IMR-90 (cell line): Measurements from ENCODE around the gene PIPOX. TPM values are rescaled to one million over a fixed set of nuclear protein-coding genes. Genes with fewer than 3 reads are reported as not detected.

Experiments
- ATAC-seq: fragments of 200-7000 bp; cut with Tn5 transposase; 2 replicates; pipeline ENCODE4 v1.9.1; 2020; ENCODE audit warnings: low read depth, mild to moderate bottlenecking, moderate library complexity
- BruUV-seq: library from RNA; stranded (reverse); fragments of 400-500 nt; replicated peaks from 2 replicates; lab custom pipeline; 2021; lab: Mats Ljungman, UMichigan
- CTCF ChIA-PET: fragments of 300-600 bp; formaldehyde crosslinking; extraction: SDS; loops from one replicate; lab custom pipeline; 2021; ENCODE audit warnings: antibody characterized with exemption; lab: Yijun Ruan, JAX
- POLR2A ChIA-PET: fragments of 300-600 bp; sonication (Branson Sonifier 250); formaldehyde crosslinking; loops from one replicate; lab custom pipeline; 2022; ENCODE audit warnings: antibody characterized with exemption; ENCODE audit not compliant: unreplicated experiment; lab: Charles Lee
- DNase-seq: peaks from one replicate; pipeline ENCODE4 v3.0.0; 2013
- H2AFZ ChIP-seq: replicated peaks from 2 replicates; pipeline ENCODE3; 2013; ENCODE audit warnings: low read length, mild to moderate bottlenecking; ENCODE audit not compliant: poor library complexity
- H2AK5ac ChIP-seq: 2 replicates; pipeline ENCODE4 v1.6.1; 2013; ENCODE audit warnings: low read depth, low read length, inconsistent platforms
- H2AK9ac ChIP-seq: replicated peaks from 2 replicates; pipeline ENCODE3; 2013; ENCODE audit warnings: mild to moderate bottlenecking, low read depth, low read length, moderate library complexity; ENCODE audit not compliant: poor library complexity
- H2BK120ac ChIP-seq: 2 replicates; pipeline ENCODE4 v1.6.1; 2013; ENCODE audit warnings: low read depth, low read length, inconsistent platforms
- H2BK15ac ChIP-seq: 3 replicates; pipeline ENCODE4 v1.6.1; 2013; ENCODE audit warnings: low read depth, low read length, inconsistent platforms
- H2BK20ac ChIP-seq: 2 replicates; pipeline ENCODE4 v1.6.1; 2013; ENCODE audit warnings: low read depth, mild to moderate bottlenecking, inconsistent platforms, low read length, moderate library complexity
- H2BK5ac ChIP-seq: 2 replicates; pipeline ENCODE4 v1.6.1; 2013; ENCODE audit warnings: mild to moderate bottlenecking, low read depth, low read length, inconsistent platforms; ENCODE audit not compliant: poor library complexity, severe bottlenecking
- H3K14ac ChIP-seq: replicated peaks from 2 replicates; pipeline ENCODE4 v1.6.1; 2013; ENCODE audit warnings: low read depth, low read length, inconsistent platforms
- H3K18ac ChIP-seq: 2 replicates; pipeline ENCODE4 v1.6.1; 2013; ENCODE audit warnings: low read depth, low read length, control low read depth
- H3K23ac ChIP-seq: 2 replicates; pipeline ENCODE4 v1.6.1; 2013; ENCODE audit warnings: low read depth, low read length, inconsistent platforms
- H3K27ac ChIP-seq: 2 replicates; pipeline ENCODE4 v1.5.1; 2013; ENCODE audit warnings: mild to moderate bottlenecking, control low read depth, low read length; ENCODE audit not compliant: insufficient read depth
- H3K27me3 ChIP-seq: 2 replicates; pipeline ENCODE4 v1.6.1; 2013; ENCODE audit warnings: low read length; ENCODE audit not compliant: control insufficient read depth, insufficient read depth
- H3K36me3 ChIP-seq: 2 replicates; pipeline ENCODE4 v1.6.1; 2013; ENCODE audit warnings: low read length, mixed read lengths; ENCODE audit not compliant: control insufficient read depth, insufficient read depth
- H3K4ac ChIP-seq: 2 replicates; pipeline ENCODE4 v1.6.1; 2013; ENCODE audit warnings: low read depth, low read length, inconsistent platforms
- H3K4me1 ChIP-seq: 2 replicates; pipeline ENCODE4 v1.6.1; 2013; ENCODE audit warnings: low read length, mixed read lengths; ENCODE audit not compliant: control insufficient read depth, insufficient read depth
- H3K4me2 ChIP-seq: 2 replicates; pipeline ENCODE4 v1.6.1; 2013; ENCODE audit warnings: low read depth, mild to moderate bottlenecking, control low read depth, low read length, moderate library complexity
- H3K4me3 ChIP-seq: 2 replicates; pipeline ENCODE4 v1.5.1; 2013; ENCODE audit warnings: low read depth, mild to moderate bottlenecking, control low read depth, low read length, moderate library complexity; ENCODE audit not compliant: insufficient read depth
- H3K56ac ChIP-seq: 2 replicates; pipeline ENCODE4 v1.6.1; 2013; ENCODE audit warnings: low read length, inconsistent platforms; ENCODE audit not compliant: insufficient read depth; ENCODE audit errors: extremely low read depth
- H3K79me1 ChIP-seq, 2 experiments: 2 replicates each; pipeline ENCODE4 v1.6.1; 2013; ENCODE audit warnings: low read length in 2 of 2, inconsistent platforms in 1 of 2, low read depth in 1 of 2
- H3K9ac ChIP-seq: 2 replicates; pipeline ENCODE4 v1.6.1; 2013; ENCODE audit warnings: low read depth, low read length, control low read depth
- H3K9me1 ChIP-seq: 2 replicates; pipeline ENCODE4 v1.6.1; 2013; ENCODE audit warnings: low read length, inconsistent platforms; ENCODE audit not compliant: insufficient read depth
- H3K9me3 ChIP-seq: 2 replicates; pipeline ENCODE4 v1.6.1; 2013; ENCODE audit warnings: low read length; ENCODE audit not compliant: control insufficient read depth, insufficient read depth
- H4K20me1 ChIP-seq: 2 replicates; pipeline ENCODE4 v1.6.1; 2013; ENCODE audit warnings: low read length, inconsistent platforms; ENCODE audit not compliant: insufficient read depth
- H4K5ac ChIP-seq: 2 replicates; pipeline ENCODE4 v1.6.1; 2013; ENCODE audit warnings: mild to moderate bottlenecking, low read depth, low read length, control low read depth
- H4K8ac ChIP-seq, 2 experiments: 2 replicates each; pipeline ENCODE4 v1.6.1; 2013; ENCODE audit warnings: low read depth in 2 of 2, low read length in 2 of 2, control low read depth in 1 of 2, inconsistent platforms in 1 of 2
- H4K91ac ChIP-seq: 2 replicates; pipeline ENCODE4 v1.6.1; 2013; ENCODE audit warnings: low read depth, low read length, inconsistent platforms; ENCODE audit not compliant: insufficient read depth
- BHLHE40 ChIP-seq: fragments of 150-350 bp; IDR thresholded peaks from 2 replicates; pipeline ENCODE4 v1.6.1; 2016; ENCODE audit warnings: mild to moderate bottlenecking, low read depth, low read length
- CEBPB ChIP-seq: IDR thresholded peaks from 2 replicates; pipeline ENCODE4 v1.6.1; 2012; ENCODE audit warnings: low read depth, low read length, improper control_type of control experiment
- CHD1 ChIP-seq: IDR thresholded peaks from 2 replicates; pipeline ENCODE4 v1.6.1; 2012; ENCODE audit warnings: low read depth, low read length, improper control_type of control experiment
- FOS ChIP-seq: fragments of 150-350 bp; IDR thresholded peaks from 2 replicates; pipeline ENCODE4 v1.6.1; 2016; ENCODE audit warnings: low read depth, low read length
- MAFK ChIP-seq: IDR thresholded peaks from 2 replicates; pipeline ENCODE4 v1.6.1; 2012; ENCODE audit warnings: low read depth, low read length, improper control_type of control experiment
- MAZ ChIP-seq: IDR thresholded peaks from 2 replicates; pipeline ENCODE4 v1.6.1; 2012; ENCODE audit warnings: low read depth, mild to moderate bottlenecking, low read length, improper control_type of control experiment, moderate library complexity, borderline replicate concordance
- MXI1 ChIP-seq: IDR thresholded peaks from 2 replicates; pipeline ENCODE4 v1.6.1; 2012; ENCODE audit warnings: low read depth, mild to moderate bottlenecking, low read length, moderate library complexity, borderline replicate concordance
- NFE2L2 ChIP-seq: fragments of 150-350 bp; IDR thresholded peaks from 2 replicates; pipeline ENCODE4 v1.6.1; 2016; ENCODE audit warnings: low read depth, mild to moderate bottlenecking, low read length
- POLR2A ChIP-seq: IDR thresholded peaks from 2 replicates; pipeline ENCODE4 v1.6.1; 2012; ENCODE audit warnings: mild to moderate bottlenecking, low read depth, low read length
- RAD21 ChIP-seq: IDR thresholded peaks from 2 replicates; pipeline ENCODE4 v1.6.1; 2012; ENCODE audit warnings: low read length, improper control_type of control experiment
- RCOR1 ChIP-seq: IDR thresholded peaks from 2 replicates; pipeline ENCODE4 v1.6.1; 2012; ENCODE audit warnings: mild to moderate bottlenecking, low read length, improper control_type of control experiment; ENCODE audit not compliant: insufficient replicate concordance
- RFX5 ChIP-seq: IDR thresholded peaks from 2 replicates; pipeline ENCODE4 v1.8.0; 2012; ENCODE audit warnings: low read depth, mild to moderate bottlenecking, low read length, moderate library complexity
- SMC3 ChIP-seq: fragments of 150-350 bp; IDR thresholded peaks from 2 replicates; pipeline ENCODE4 v1.6.1; 2016; ENCODE audit warnings: low read depth, mild to moderate bottlenecking, antibody characterized with exemption, low read length, moderate library complexity
- WGBS, 2 experiments: methylation state at CpG; one replicate each; pipeline versions ENCODE4 v1.1.5 to v1.1.7; 2013; ENCODE audit warnings: missing lambda C conversion rate in 2 of 2; ENCODE audit not compliant: insufficient read length in 1 of 2; ENCODE audit errors: extremely low coverage in 2 of 2; 5-methylcytosine and 5-hydroxymethylcytosine counted together
- dilution Hi-C: fragments of 300-500 bp; cut with HindIII; formaldehyde crosslinking; loops from one replicate; pipeline ENCODE4 v1.14.3; 2018; ENCODE audit warnings: low sequenced_read_pairs; ENCODE audit not compliant: unreplicated experiment
- in situ Hi-C: fragments of 300-500 bp; cut with MboI; formaldehyde crosslinking; loops from 3 replicates; pipeline ENCODE4 v1.14.3; 2019; ENCODE audit warnings: low sequenced_read_pairs, inconsistent platforms, mixed read lengths
- intact Hi-C: fragments of 100-400 bp; cut with micrococcal nuclease; formaldehyde crosslinking; loops from 2 replicates; pipeline ENCODE4 v1.10.0; 2022
- polyA plus RNA-seq, 3 experiments: library from polyadenylated mRNA; depleted of rRNA; stranded (reverse); fragments of >200 nt; gene quantifications; 2 replicates each; pipeline ENCODE4 v1.2.3, GENCODE V29; 2012; ENCODE audit warnings: low replicate concordance in 1 of 3
- total RNA-seq: library from RNA; depleted of rRNA; stranded (reverse); fragments of >200 nt; gene quantifications from 2 replicates; pipeline ENCODE4 v1.2.3, GENCODE V29; 2012
- TF ChIP-seq, protein P1 (sequence below): fragments of 150-350 bp; IDR thresholded peaks from 2 replicates; pipeline ENCODE4 v1.6.1; 2017; ENCODE audit warnings: mild to moderate bottlenecking, antibody characterized with exemption, low read length, low read depth
- TF ChIP-seq, protein P2 (sequence below): fragments of 150-350 bp; IDR thresholded peaks from 2 replicates; pipeline ENCODE4 v1.6.1; 2016; ENCODE audit warnings: low read depth, mild to moderate bottlenecking, low read length, moderate library complexity, borderline replicate concordance
- TF ChIP-seq, protein P3 (sequence below): conservative IDR thresholded peaks from 2 replicates; pipeline ENCODE4 v1.5.1; 2012; ENCODE audit warnings: mild to moderate bottlenecking, low read depth, low read length, improper control_type of control experiment

Gene PIPOX
- total and polyA plus RNA-seq, 2 of the 4 experiments (the other 2 are of a cell fraction): 0.43 to 1.3 TPM

DNA sequence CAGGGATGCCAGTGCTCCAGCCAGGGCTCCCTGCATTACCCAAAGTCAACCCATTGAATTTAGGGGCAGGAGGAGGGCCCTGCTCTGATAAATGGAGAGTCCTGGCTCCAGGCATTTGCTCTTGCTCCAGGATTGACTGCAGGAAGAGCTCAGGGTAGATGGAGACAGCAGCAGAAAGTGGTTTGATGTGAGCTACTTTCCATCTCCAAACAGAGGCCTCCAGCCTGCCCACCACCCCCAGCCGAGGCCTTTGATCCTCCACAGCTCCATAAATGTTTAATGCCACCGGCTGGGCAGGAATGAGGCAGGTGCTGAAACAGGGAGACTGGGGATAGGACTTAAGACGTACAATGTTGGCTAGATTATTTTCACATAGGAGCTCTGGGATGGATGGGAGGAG lies 32.8 kb upstream of the PIPOX start:
- H3K4ac ChIP-seq: no peak overlapping the region
- H3K4me2 ChIP-seq: no peak overlapping the region
- intact Hi-C loops (no loop called here), in situ Hi-C loops (no loop called here), dilution Hi-C loops (no loop called here)
- H3K18ac ChIP-seq: no peak overlapping the region
- no peaks in the 10 kb centered on the region for H3K36me3 ChIP-seq
- POLR2A ChIA-PET: interaction anchor here (0.6 kb wide), 1 partner anchor 267 kb away, joined by 3 read pairs; no protein-coding TSS in a partner anchor
- no peak overlapping the region for H4K5ac ChIP-seq
- DNase-seq (no peak), ATAC-seq (no peak)
- no peak overlapping the region for H2AK9ac ChIP-seq
- H4K20me1 ChIP-seq: peaks cover 4% of the 10 kb centered on the region; the same call in 1 of the 2 replicates
- no peak overlapping the region for H2BK5ac ChIP-seq
- H3K79me1 ChIP-seq: no peaks in the 10 kb centered on the region
- CTCF ChIA-PET: no interaction called here
- 0 out of 2 replicates have a peak, but pooled peaks cover 3% of the 10 kb centered on the region for H3K9me1 ChIP-seq
- H3K27me3 ChIP-seq: peaks cover 74% of the 10 kb centered on the region
- H2AFZ ChIP-seq: no peak overlapping the region
- no peak overlapping the region for H2BK15ac ChIP-seq
- no peaks in the 10 kb centered on the region for H3K9me3 ChIP-seq
- H3K4me1 ChIP-seq: peaks cover 3% of the 10 kb centered on the region
- TF ChIP-seq RAD21: no peak
- TF ChIP-seq SMC3: no peak
- no peak for TF ChIP-seq BHLHE40
- TF ChIP-seq, protein P1, sequence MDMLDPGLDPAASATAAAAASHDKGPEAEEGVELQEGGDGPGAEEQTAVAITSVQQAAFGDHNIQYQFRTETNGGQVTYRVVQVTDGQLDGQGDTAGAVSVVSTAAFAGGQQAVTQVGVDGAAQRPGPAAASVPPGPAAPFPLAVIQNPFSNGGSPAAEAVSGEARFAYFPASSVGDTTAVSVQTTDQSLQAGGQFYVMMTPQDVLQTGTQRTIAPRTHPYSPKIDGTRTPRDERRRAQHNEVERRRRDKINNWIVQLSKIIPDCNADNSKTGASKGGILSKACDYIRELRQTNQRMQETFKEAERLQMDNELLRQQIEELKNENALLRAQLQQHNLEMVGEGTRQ: no peak
- TF ChIP-seq, protein P2, sequence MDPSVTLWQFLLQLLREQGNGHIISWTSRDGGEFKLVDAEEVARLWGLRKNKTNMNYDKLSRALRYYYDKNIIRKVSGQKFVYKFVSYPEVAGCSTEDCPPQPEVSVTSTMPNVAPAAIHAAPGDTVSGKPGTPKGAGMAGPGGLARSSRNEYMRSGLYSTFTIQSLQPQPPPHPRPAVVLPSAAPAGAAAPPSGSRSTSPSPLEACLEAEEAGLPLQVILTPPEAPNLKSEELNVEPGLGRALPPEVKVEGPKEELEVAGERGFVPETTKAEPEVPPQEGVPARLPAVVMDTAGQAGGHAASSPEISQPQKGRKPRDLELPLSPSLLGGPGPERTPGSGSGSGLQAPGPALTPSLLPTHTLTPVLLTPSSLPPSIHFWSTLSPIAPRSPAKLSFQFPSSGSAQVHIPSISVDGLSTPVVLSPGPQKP: no peak
- no peak for TF ChIP-seq MAFK
- no peak for TF ChIP-seq RFX5
- no peak for TF ChIP-seq CHD1
- no peak for TF ChIP-seq FOS
- TF ChIP-seq RCOR1: no peak
- TF ChIP-seq CEBPB: no peak
- no peak for TF ChIP-seq NFE2L2
- no peak for TF ChIP-seq MAZ
- TF ChIP-seq, protein P3, sequence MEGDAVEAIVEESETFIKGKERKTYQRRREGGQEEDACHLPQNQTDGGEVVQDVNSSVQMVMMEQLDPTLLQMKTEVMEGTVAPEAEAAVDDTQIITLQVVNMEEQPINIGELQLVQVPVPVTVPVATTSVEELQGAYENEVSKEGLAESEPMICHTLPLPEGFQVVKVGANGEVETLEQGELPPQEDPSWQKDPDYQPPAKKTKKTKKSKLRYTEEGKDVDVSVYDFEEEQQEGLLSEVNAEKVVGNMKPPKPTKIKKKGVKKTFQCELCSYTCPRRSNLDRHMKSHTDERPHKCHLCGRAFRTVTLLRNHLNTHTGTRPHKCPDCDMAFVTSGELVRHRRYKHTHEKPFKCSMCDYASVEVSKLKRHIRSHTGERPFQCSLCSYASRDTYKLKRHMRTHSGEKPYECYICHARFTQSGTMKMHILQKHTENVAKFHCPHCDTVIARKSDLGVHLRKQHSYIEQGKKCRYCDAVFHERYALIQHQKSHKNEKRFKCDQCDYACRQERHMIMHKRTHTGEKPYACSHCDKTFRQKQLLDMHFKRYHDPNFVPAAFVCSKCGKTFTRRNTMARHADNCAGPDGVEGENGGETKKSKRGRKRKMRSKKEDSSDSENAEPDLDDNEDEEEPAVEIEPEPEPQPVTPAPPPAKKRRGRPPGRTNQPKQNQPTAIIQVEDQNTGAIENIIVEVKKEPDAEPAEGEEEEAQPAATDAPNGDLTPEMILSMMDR: no peak
- TF ChIP-seq POLR2A: no peak
- no peak for TF ChIP-seq MXI1
- H3K9ac ChIP-seq: no peak overlapping the region
- no peak overlapping the region for H3K23ac ChIP-seq
- no CpG with 5 or more reads among the region's 3 CpGs for WGBS, 2 experiments
- H3K14ac ChIP-seq: no peak overlapping the region
- no peak overlapping the region for H4K91ac ChIP-seq
- H2BK120ac ChIP-seq: no peak overlapping the region
- no TSS peak for BruUV-seq
- no peak overlapping the region for H3K27ac ChIP-seq
- H3K56ac ChIP-seq: no peak overlapping the region
- H4K8ac ChIP-seq: no peak overlapping the region
- H3K4me3 ChIP-seq: no peak overlapping the region
- H2BK20ac ChIP-seq: no peak overlapping the region
- no peak overlapping the region for H2AK5ac ChIP-seq
